Brain microvascular endothelial cell (primary cell): ENCODE measurements around the gene STAG3.
"Not testable (repeated sequence)": the region's sequence is repeated elsewhere in the genome, so short reads cannot be mapped to it uniquely, and the experiment has no call there.

ENCODE experiments used
- DNase-seq: peaks from one replicate; pipeline ENCODE4 v3.0.0-alpha.2; 2020
- H3K27ac ChIP-seq: fragments of 250-450 bp; sonication (Bioruptor Pico); 2 replicates; pipeline ENCODE4 v1.5.1; 2020; ENCODE audit warnings: mild to moderate bottlenecking, moderate library complexity
- H3K27me3 ChIP-seq: fragments of 250-450 bp; sonication (Bioruptor Pico); replicated peaks from 2 replicates; pipeline ENCODE4 v1.5.1; 2020; ENCODE audit warnings: mild to moderate bottlenecking
- H3K36me3 ChIP-seq: fragments of 250-450 bp; sonication (Bioruptor Pico); replicated peaks from 2 replicates; pipeline ENCODE4 v1.5.1; 2020; ENCODE audit warnings: mild to moderate bottlenecking
- H3K4me3 ChIP-seq: 2 replicates; pipeline ENCODE4 v1.5.1; 2011; ENCODE audit warnings: low read depth, mild to moderate bottlenecking, control low read depth, low read length, moderate library complexity
- CTCF ChIP-seq: IDR thresholded peaks from 2 replicates; pipeline ENCODE4 v1.5.1; 2011; ENCODE audit warnings: low read depth, mild to moderate bottlenecking, moderate library complexity, low read length, control low read depth, inconsistent platforms; ENCODE audit errors: missing control alignments
- in situ Hi-C: cut with HindIII; loops from 2 replicates; pipeline ENCODE4 v1.10.0; 2017; ENCODE audit warnings: low sequenced_read_pairs, low pct_ligation_motif_present

The STAG3 gene

GRCh38 chr7:100191775-100192174 lies 14.1 kb downstream of the STAG3 start:
- peak; percentile 31 for DNase-seq
- in situ Hi-C loops = no loop called here
- no peaks in the 10 kb centered on the region for H3K36me3 ChIP-seq

GRCh38 chr7:100192281-100192862 lies 14.7 kb downstream of the STAG3 start:
- H3K36me3 ChIP-seq, in situ Hi-C loops, H3K27me3 ChIP-seq, DNase-seq, H3K27ac ChIP-seq, H3K4me3 ChIP-seq: not testable (repeated sequence)

More at GRCh38 chr7:100191775-100192174, 14.1 kb downstream of the STAG3 start:
- no peak for TF ChIP-seq CTCF
- Histone ChIP-seq H3K27ac (no peak overlapping the region), H3K4me3 (no peak overlapping the region), H3K27me3 (no peaks in the 10 kb centered on the region)

GRCh38 chr7:100192969-100193368 lies 15.3 kb downstream of the STAG3 start:
- H3K36me3 ChIP-seq = no peaks in the 10 kb centered on the region
- in situ Hi-C loops = no loop called here
- TF ChIP-seq CTCF = no peak
- H3K27me3 ChIP-seq = no peaks in the 10 kb centered on the region
- no peak overlapping the region for H3K27ac ChIP-seq
- DNase-seq = no peak
- H3K4me3 ChIP-seq = no peak overlapping the region

GRCh38 chr7:100195222-100195621 lies 17.5 kb downstream of the STAG3 start:
- no peak overlapping the region for H3K27ac ChIP-seq
- in situ Hi-C loops = no loop called here
- no peak overlapping the region for H3K4me3 ChIP-seq
- no peak for DNase-seq
- H3K27me3 ChIP-seq = no peaks in the 10 kb centered on the region
- no peak for TF ChIP-seq CTCF
- no peaks in the 10 kb centered on the region for H3K36me3 ChIP-seq

GRCh38 chr7:100195901-100196322 lies 18.2 kb downstream of the STAG3 start:
- H3K27ac ChIP-seq, in situ Hi-C loops, H3K4me3 ChIP-seq, H3K36me3 ChIP-seq, H3K27me3 ChIP-seq, DNase-seq: not testable (repeated sequence)

- in situ Hi-C loops = no loop called here
- no peak for TF ChIP-seq CTCF
Measured at GRCh38 chr7:100198266-100198665, 20.5 kb downstream of the STAG3 start.

GRCh38 chr7:100200693-100201092 lies 23.0 kb downstream of the STAG3 start:
- Histone ChIP-seq H3K4me3 (no peak overlapping the region), H3K27ac (no peak overlapping the region), H3K36me3 (no peaks in the 10 kb centered on the region), H3K27me3 (peaks cover 9% of the 10 kb centered on the region)
- no peak for DNase-seq
- no peak for TF ChIP-seq CTCF
- in situ Hi-C loops = no loop called here

More at GRCh38 chr7:100198266-100198665, 20.5 kb downstream of the STAG3 start:
- Histone ChIP-seq H3K27ac (no peak overlapping the region), H3K4me3 (no peak overlapping the region), H3K36me3 (no peaks in the 10 kb centered on the region), H3K27me3 (peaks cover 9% of the 10 kb centered on the region)
- no peak for DNase-seq
